Activated CD8-positive, alpha-beta memory T cell treated with anti-CD3 and anti-CD28 coated beads for 4 hours (primary cell): ENCODE measurements around the gene SLC16A3.
"Not testable (repeated sequence)": the region's sequence is repeated elsewhere in the genome, so short reads cannot be mapped to it uniquely, and the experiment has no call there.

ENCODE experiments used
- DNase-seq, 2 donors: peaks; one replicate each; pipeline ENCODE4 v3.0.0-alpha.2; 2020; ENCODE audit warnings: low read depth in 2 of 2

The SLC16A3 gene

DNA sequence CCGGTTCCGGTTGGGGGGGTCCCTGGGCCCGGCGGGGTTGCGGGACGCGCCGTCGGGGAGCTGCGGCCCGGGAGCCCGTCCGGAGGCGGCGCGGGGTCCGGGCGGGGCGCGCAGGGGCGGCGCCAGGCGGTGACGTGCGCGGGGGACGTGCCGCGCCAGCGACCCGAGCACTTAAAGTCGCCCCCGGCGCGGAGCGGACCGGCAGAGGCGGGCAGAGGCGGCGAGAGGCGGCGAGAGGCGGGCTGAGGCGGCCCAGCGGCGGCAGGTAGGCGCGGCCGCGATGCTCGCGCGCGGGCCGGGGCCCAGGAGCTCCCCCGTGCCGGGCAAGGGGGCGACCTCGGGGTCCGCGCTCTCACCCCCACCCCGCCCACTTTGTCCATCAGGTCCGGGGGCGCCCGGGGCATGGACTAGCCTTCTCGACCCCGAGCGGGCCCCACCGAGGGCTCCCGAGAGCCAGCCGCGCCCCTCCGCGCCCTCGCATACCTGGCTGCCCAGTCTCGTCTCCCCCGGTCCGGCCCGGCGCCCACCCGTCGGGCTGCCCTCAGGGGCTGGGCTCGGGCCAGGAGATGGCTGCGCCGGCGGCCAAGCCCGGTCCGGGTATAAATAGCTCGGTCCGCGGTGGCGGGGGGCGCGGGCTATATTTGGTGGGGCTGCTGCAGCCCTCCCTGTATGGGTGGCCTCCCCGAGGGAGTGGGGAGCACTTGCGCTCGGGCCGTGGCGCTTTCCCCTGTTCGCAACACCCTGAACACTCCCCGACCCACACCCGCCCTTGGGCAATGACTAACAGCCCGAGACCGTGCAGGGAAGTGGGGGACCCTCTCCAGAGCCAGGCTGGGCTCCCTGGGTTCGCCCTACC is at the start of gene SLC16A3:
TSS of gene SLC16A3 (plus strand) at position 201 of the 856 bp plus-strand sequence. CDS start 6,967 bp downstream, outside the sequence.
- peak in 1 of 2 donors; percentile 49 for DNase-seq

DNA sequence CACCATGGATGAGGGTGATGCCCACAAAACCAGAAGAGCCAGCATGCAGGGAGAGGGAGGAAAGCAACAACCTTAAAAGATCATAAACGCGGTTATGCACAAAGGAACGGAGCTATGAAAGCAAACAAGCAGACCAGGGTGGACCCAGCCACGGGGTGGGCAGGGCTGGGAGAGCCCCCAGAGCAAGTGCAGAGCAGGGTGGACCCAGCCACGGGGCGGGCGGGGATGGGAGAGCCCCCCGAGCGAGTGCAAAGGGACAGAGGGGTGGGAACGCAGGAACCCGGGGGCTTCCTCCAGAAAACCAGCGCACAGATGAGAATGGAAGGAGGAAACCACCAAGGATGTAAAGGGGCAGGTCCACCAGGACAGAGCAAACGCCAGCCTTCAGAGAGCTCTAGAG is 49.4 kb upstream of the SLC16A3 start:
- DNase-seq, result no peak

DNA sequence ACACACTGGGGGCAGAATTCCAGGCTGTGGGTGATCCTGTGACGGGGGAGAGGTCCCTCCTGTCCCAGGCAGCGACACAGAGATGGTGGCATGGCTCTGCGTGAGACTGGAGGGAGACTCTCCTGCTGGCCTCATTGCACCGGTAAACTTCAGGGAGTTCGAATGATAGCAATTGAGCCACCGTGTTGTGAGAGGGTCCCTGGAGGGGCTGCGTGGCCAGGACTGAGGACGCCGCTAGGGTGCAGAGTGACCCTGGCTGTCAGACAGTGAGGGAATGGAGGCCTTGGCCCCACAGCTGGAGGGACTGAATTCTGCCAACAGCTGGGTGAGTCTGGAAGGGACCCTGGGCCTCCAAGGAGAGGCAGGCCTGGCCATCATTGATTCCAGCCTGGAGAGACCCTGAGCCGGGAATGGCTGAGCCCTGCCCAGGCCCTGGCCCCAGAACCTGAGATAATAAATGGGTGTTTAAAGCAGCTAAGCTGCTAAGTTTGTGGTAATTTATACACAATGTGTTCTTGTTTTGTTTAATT is 48.8 kb upstream of the SLC16A3 start:
- DNase-seq, result no peak

DNA sequence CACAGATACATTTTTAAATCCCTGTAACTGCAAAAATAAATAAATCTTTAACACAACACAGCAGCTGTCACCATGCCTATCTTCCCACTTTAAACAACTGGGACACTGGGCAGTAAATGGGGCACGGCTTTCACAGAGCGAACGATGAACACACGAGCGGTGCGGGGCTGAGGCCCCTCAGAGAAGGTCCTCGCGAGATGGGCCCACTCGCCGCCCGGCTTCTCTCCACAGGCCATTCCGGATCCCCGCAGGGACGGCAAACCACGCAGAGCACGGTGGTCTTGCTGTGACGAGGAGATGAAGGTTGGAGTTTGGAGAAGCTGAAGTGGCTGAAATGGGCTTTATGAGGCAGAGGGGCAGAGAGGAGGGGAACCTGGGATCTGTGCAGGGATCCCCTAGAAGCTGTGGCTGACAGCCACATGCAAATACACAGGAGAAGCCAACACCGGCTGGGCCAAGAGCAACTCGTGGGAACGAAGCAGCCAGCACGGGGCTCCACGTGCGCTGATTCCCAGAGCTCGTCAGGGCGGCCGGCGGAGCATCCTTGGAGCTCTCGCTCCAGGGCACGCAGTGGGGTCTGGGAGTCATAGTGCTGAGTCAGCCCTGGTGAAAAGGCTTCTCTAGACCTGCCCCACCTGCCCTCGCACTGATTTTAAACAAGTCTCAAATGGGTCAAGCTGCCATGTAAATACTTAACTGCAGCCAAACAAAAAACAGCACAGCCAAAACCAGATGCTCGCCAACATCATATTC is 47.9 kb upstream of the SLC16A3 start:
- DNase-seq, result no peak

DNA sequence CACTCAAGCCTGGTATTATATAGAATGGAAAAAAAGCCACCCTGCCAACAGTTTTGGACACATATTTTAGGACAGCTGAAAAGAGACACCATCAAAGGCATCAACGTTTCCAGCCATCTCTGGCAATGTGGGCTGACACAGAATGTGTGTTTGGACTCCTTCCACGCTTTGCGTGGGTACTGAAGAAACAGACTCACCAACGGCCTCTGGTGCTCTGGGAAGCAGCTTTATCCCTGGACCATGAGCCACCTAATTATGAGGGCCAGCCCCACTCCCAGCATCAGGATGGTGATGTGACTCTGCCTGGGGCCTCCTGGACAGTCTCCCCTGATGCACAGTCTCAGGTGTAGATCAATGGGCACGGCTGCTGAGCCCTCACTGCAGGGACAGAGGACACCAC is 44.1 kb upstream of the SLC16A3 start:
- DNase-seq, result no peak

DNA sequence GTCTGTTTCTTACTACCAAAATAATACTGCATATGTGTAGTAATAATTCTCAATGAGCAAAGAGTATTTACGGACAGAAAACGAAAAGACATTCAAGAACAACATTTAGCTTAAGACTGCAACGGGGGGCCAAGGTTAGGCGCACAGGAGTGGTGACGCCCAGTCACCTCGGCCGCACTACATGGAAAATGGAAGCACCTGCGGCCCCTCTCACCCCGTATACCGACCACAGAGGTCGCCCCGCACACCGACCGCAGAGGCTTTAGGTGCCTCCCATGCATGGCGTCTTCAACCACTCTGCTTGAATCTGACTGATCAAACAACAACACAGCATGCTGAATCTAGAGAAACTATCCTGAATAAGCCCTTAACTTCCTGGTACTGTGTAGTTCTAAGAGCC is 42.6 kb upstream of the SLC16A3 start:
- no peak for DNase-seq

DNA sequence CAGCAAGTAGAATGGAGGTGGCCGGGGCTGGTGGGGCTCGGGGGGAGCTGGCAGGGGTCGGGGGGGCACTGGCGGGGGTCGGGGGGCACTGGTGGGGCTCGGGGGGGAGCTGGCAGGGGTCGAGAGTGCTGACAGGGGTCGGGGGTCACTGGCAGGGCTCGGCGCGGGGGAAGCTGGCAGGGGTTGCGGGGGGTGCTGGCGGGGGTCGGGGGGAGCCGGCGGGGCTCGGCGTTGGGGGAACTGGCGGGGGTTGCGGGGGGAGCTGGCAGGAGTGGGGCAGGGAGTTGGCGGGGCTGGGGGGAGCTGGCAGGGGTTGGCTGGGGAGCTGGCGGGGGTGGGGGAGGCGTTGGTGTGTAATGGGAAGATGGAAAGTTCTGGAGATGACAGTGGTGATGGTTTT is 41.3 kb upstream of the SLC16A3 start:
- no peak for DNase-seq

DNA sequence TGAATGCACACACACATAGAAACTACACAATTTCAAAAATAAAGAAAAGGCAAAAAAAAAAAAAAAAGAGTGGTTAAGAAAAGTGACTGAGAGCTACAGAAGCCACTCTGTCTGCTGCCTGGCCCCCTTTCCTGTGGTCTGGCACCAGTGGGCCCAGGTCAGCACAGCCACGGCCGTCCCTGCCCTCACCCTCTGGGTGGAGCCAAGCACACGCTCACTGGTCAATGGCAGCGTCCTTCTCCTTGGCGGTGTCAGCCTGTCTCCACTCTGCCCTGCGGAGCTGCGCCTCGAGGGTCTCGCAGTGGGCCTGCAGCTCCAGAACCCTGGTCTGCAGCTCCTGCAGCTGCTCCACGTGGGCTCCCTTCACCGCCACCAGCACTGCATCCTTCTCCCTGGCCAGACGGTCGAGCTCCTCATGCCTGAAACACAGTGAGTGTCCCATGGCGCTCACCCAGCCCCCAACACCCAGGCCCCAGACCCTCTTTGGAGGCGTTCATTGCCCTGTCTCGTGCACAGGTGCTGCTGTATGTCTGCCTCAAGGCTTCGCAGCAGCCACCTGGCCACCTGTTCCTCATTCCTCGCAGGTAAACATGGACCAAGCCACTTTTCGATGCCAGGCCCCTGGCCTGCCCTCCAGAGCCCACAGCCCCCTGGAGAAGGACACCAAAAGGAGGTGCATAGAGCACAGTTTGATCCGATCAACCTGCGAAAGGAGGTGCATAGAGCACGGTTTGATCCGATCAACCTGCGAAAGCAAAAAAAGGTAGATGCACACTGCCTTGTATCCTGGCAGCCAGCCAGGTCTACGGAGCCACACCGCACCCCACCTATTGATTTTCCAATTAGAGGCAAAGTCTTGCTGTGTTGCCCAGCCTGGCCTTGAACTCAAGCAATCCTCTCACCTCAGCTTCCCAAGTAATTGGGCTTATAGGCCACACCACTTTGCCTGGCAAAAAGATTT is 40.6 kb upstream of the SLC16A3 start:
- DNase-seq, result no peak

DNA sequence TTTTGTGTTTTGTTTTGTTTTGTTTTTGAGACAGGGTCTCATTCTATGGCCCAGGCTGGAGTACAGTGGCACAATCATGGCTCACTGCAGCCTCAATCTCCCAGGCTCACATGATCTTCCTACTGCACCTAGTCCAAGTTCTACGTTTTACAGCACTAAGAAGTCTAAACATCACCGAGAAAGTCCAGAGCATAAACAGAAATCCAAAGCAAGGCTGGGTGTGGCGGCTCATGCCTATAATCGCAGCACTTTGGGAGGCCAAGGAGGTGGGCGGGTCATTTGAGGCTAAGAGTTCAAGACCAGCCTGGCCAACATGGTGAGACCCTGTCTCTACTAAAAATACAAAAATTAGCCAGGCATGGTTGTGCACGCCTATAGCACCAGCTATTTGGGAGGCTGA is 35.8 kb upstream of the SLC16A3 start:
- not testable (repeated sequence) for DNase-seq

DNA sequence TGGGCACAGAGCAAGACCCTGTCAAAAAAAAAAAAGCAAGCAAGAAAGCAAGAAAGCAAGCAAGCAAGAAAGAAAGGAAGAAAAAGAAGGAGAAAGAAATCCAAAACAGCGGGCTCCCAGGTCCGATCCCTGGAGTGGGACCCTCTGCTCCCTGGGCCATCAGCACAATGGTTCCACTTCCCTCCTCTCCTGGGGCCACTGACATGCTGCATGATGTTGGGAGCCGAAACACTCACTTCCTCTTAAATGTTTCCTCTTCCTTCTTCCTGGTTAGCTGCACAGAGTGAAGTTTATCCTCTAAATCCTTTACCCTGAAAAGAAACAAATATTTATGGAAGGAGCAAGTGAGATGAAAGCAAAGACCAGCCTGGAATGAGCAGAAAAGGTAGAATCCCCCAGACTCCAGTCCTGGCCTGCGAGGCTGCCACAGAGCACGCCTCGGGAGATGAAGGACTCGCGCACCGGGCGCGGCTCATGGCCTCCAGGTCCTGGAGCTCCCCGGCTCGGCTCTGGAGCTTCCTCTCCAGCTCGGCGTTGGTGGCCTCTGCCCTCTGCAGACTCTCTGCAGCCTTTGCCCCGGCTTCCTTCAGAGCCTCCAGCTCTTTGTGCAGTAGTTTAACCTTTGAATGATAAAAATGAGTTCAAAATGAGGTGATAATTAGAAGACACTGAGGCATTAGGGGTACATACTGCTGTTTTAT is 35.2 kb upstream of the SLC16A3 start:
- no peak for DNase-seq

DNA sequence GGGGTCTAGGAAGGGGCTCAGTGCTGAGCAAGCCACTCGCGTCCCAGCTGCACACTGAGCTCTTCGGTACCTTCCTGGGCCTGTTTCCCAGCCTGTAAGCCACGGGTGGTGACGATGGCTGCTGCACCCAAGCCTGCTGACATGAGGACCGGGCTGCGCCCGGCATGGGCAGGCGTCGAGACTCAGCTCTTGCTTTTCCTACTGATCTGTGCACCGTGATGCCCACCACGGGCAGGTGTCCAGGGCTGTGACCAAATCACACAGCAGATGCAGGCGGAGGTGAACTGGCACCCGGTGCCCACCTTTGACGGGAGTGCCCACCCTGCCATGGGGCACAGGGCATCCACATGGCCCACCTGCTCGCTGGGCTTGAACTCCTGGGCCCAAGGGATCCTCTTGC is 34.1 kb upstream of the SLC16A3 start:
- no peak for DNase-seq

DNA sequence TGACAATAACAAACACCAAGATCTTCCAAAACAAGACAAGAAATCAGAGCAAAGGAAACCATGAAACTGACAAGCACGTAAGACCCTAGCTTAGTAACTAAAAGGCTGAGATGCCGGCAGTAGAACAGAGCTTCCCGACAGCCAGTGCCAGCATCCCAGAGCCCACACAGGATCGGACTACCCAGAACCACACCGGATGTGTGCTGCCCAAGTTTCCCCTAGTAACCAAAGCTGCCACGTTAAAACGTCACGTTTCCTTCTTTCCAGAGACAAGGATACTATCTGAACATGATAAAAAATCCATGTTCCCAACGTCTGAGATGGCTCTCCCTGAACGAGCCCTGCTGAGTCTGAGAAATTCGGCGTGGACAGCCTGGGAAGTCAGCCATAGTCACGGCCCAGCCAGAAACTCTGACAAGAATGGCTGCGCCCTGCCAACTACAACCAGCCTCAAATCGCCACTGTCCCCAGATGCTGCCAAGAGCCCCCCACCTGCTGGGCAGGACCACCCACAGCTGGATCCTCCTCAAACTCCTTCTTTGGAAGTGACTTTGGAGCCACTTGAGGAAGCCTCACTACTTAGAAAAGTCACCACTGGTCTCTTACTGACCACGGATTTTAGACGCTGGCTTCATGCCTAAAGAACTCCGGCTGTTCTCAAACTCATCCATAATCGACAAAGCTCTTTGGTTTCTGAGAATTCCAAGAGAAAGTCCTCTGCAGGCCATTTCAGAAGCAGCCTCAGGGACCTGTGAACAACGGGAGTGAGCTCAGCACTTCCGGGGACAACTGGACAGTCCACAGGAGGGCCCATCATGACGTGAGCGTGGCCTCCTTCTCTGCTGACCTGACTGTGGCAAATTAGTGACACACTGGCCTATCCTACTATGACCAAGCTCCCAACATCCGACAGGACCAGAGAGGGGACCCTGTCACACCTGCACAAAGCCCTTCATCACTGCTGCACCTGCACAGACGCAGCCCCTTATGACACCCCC is 32.9 kb upstream of the SLC16A3 start:
- no peak for DNase-seq

DNA sequence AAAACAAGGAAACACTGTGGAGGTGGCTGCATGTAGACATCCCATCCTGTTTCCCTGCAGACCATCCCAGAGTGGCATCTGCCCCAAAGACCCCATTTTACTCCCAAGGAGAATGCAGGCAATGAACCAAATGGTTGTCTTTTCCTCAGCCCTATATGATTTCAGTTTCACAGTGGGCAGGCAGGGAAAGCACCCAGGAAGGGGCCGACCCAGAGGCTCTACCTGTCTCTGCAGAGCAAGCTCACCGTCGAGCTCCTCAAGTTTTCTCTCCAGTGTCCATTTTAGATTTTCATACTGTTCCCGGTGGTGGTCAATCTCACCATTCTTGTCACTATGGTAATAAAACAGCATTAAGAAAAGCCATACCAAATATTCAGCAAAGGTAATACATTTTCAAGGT is 30.8 kb upstream of the SLC16A3 start:
- no peak for DNase-seq

DNA sequence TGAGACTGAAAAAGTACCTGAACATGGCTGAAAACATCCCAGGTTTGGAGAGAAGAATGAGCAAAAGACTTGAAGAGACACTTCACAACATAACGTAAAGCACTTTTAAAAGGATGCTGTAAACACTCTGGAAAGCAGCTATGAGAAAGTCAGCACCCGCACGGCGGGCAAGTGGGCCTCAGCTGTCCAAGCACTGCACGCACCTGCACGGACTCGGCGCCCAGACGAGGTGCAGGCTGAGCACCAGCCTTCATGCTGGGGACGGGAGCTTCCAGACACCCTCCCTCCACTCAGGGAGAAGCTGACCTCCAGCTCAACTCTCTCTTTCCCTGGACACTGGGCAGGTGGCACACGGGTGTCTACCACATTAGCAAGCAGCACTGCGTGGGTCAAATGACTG is 29.3 kb upstream of the SLC16A3 start:
- no peak for DNase-seq

DNA sequence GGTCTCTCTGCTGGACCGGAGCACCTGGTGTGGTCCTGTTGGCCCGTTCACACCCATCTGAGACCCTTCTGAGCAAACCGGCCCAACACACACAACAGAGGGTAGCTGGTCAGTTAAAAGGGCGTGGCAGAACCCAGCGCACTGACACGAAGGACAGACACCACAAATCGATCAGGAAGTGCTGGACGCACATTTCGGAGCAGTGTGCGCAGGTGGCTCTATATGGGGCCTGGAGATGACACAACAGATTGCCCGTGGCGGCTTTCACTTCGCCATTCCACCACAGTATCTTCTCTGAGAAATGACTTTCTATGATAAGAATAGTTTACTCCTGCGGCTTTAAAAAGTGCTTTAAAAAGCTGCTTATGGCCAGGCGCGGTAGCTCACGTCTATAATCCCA is 28.7 kb upstream of the SLC16A3 start:
- DNase-seq, result no peak

DNA sequence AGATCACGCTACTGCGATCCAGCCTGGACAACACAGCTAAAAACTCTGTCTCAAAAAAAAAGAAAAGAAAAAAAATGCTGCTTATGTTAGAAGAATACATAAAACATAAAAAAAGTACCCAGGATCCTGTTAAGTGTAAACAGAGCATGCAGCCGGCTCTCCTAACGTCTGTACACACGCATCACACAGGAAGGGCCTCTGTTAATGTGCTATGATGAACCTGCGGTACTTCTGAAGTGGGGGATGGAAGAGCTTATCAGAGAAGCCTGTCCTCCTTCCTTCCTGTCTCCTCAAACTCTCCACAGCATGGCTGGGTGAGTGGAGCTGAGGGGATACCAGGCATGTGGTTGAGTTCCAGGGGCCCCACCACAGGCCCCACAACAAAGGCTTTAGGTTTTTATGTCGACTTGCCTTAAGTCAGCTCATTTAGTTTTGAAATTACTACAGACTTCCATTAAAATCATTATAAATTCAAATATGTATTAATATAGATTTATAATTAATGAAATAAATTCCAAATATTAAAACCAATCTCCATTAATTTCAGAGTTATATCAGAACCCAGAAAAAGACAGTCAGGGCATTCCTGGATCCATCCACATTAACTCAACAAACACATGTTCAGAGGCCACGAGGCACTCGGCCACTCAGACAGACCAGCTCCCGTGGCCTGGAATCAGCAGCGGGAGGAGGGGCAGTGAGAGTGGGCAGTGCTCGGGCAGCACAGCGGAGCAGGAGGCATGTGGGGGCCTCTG is 27.9 kb upstream of the SLC16A3 start:
- DNase-seq, result peak in 1 of 2 donors; percentile 51

DNA sequence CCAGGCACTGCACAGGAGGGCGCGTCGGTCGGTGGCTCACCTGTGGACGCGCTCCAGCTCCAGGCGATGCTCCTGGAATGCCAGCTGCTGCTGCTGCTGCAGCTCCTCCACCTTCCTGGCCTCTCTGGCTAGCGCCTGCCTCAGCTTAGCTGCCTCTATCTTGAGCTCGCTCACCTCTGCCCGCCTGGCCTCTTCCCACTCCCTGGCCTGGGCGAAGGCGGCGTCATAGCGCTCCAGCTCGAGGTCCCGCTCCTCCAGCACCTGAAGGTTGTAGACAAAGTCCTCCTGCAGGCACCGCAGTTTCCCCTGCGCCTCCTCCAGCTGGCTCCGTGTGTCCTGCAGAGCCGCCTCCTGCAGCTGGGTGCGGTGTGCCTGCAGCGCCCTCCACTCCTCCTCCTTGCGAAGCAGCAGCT is 27.3 kb upstream of the SLC16A3 start:
- no peak for DNase-seq

DNA sequence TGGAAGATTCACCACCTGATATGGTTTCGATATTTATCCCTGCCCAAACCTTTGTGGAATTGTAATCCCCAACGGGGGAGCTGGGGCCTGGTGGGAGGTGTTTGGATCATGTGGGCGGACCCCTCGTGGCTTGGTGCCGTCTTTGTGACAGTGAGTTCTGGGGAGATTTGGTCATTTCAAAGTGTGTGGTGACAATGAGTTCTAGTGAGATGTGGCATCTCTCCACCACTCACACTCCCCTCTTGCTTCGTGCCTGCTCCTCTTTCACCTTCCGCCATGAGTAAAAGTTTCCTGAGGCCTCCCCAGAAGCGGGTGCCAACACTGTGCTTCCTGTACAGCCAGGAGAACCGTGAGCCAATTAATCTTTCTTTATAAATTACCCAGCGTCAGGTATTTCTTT is 25.9 kb upstream of the SLC16A3 start:
- DNase-seq, result no peak

DNA sequence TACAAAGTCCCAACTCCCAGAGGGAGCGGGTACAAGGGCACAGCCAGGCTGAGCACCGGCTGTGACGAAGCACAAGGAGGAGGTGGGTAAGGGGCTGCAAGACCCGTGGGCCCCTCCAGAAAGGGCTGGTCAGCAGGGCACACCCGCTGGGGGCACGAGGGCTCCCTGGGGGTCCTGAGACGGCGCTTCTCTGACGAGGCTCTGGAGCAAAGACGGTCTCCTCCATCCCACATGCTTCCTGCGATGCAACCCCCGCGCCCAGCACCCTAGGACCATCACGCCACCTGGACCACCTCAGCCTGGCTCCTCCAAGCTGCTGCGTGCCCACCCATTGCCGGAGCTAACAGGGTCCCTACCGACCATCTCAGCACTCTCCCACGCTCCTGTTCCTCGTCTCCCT is 24.9 kb upstream of the SLC16A3 start:
- no peak for DNase-seq
